ENCODE measurements around the gene THBS4.
"Not testable (repeated sequence)": the region's sequence is repeated elsewhere in the genome, so short reads cannot be mapped to it uniquely, and the experiment has no call there.

Gene THBS4

DNA sequence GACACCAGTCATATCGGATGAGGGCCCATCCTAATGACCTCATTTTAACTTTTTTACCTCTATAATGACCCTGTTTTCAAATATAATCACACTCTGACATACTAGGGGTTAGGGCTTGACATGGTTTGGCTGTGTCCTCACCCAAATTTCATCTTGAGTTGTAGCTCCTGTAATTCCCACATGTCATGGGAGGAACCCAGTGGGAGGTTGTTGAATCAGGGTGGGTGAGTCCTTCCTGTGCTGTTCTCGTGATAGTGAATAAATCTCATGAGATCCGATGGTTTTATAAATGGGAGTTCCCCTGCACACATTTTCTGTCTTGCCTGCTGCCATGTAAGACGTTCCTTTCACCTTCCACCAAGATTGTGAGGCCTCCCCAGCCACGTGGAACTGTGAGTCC lies 71.8 kb downstream of the THBS4 start:
- H3K36me3 ChIP-seq (ENCODE audit: insufficient read depth, insufficient read length, low read length) = no peaks in the 10 kb centered on the region
- peaks cover 6% of the 10 kb centered on the region for H3K4me1 ChIP-seq (ENCODE audit: insufficient read depth, insufficient read length)
- no peak overlapping the region for H3K4me3 ChIP-seq (ENCODE audit: insufficient read length, low read depth)
- H3K27me3 ChIP-seq (ENCODE audit: insufficient read depth, insufficient read length) = no peaks in the 10 kb centered on the region
- H3K9me3 ChIP-seq (ENCODE audit: insufficient read depth, low read length) = no peaks in the 10 kb centered on the region
- DNase-seq (ENCODE audit: low read depth, low spot score) = no peak
- TF ChIP-seq ZNF274 (IDR thresholded peaks at IDR 0.05; ENCODE audit: low read depth, low read length) = no peak
- no peak for TF ChIP-seq YY1 (IDR thresholded peaks at IDR 0.05; ENCODE audit: insufficient read depth, insufficient read length)
- TF ChIP-seq SUZ12 (IDR thresholded peaks at IDR 0.05; ENCODE audit: extremely low read depth, insufficient read depth, insufficient read length) = no peak
- no peak overlapping the region for H3K9ac ChIP-seq (ENCODE audit: insufficient read length, low read depth)

DNA sequence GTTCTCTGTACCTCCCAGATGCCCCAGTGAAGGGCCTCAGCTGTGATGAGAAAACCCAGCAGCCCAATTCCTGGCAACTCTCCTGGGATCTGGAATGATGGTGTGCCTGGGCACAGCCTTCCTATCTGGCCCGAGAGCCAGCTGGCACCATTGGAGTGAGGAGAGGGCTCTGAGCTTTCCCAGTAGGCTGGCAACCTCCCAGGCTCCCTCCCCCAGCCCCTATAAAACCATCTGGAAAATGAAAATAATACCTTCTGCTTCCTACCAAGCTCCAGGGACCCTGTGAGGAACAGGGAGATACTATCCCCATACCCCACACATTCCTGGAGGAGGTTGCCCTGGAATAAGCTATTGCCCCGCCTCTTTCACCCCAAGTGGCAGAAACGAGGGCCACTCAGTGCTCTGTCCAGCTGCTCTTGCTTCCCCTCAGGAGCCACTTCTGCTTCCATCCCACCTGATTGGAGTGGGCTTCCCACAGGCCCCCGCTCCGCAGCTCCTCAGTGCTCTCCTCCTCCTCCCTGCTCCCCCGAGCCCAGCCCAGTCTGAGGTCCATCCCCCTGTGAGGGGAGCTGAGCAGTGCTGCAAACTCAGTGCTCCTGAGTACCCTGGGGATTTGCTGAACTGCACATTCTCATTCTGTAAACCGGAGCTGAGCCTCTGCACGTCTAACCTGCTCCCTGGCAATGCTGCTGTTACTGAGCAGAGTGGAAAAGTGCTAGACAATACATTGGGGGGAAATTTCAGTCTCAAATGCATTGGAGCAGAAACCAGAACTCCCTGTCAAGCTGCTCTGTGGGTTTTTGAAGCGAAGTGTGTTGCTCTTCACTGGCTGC lies 74.7 kb downstream of the THBS4 start:
- TF ChIP-seq ZNF274 (IDR thresholded peaks at IDR 0.05; ENCODE audit: low read depth, low read length) (no peak), SUZ12 (IDR thresholded peaks at IDR 0.05; ENCODE audit: extremely low read depth, insufficient read depth, insufficient read length) (no peak), YY1 (IDR thresholded peaks at IDR 0.05; ENCODE audit: insufficient read depth, insufficient read length) (no peak)
- no peak for DNase-seq (ENCODE audit: low read depth, low spot score)
- peaks cover 13% of the 10 kb centered on the region; the same call in 1 of the 2 replicates for H3K9me3 ChIP-seq (ENCODE audit: insufficient read depth, low read length)
- H3K9ac ChIP-seq (ENCODE audit: insufficient read length, low read depth) = no peak overlapping the region
- peaks cover 6% of the 10 kb centered on the region for H3K4me1 ChIP-seq (ENCODE audit: insufficient read depth, insufficient read length)
- H3K36me3 ChIP-seq (ENCODE audit: insufficient read depth, insufficient read length, low read length) = no peaks in the 10 kb centered on the region
- H3K27me3 ChIP-seq (ENCODE audit: insufficient read depth, insufficient read length) = no peaks in the 10 kb centered on the region
- no peak overlapping the region for H3K4me3 ChIP-seq (ENCODE audit: insufficient read length, low read depth)

DNA sequence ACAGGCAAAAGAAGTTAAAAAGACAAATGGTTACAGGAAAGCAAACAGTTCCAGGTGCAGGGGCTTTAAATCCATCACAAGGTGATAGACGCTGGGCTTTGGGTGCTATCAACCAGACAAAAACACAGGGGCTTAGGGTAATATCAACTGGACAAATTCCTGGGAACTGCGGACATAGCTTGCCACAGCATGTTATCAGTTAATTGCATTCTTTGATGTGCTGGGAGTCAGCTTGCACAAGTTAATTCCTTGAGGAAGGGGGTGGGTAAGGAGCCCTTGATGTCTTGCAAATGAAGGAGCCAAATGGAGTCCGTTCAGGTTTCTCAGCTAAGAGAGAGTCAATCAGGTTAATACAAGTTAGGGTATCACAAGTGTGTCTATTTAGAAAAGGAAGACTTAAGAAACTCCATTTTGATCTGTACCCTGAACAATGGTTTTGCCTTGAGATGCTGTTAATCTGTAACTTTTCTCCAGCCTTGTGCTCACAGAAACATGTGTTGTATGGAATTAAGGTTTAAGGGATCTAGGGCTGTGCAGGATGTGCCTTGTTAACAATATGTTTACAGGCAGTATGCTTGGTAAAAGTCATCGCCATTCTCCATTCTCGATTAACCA lies 76.3 kb downstream of the THBS4 start:
- H3K9me3 ChIP-seq (ENCODE audit: insufficient read depth, low read length) = peaks cover 15% of the 10 kb centered on the region; the same call in 1 of the 2 replicates
- H3K4me1 ChIP-seq (ENCODE audit: insufficient read depth, insufficient read length); H3K9ac ChIP-seq (ENCODE audit: insufficient read length, low read depth); H3K4me3 ChIP-seq (ENCODE audit: insufficient read length, low read depth); H3K36me3 ChIP-seq (ENCODE audit: insufficient read depth, insufficient read length, low read length); H3K27me3 ChIP-seq (ENCODE audit: insufficient read depth, insufficient read length); DNase-seq (ENCODE audit: low read depth, low spot score): not testable (repeated sequence)

DNA sequence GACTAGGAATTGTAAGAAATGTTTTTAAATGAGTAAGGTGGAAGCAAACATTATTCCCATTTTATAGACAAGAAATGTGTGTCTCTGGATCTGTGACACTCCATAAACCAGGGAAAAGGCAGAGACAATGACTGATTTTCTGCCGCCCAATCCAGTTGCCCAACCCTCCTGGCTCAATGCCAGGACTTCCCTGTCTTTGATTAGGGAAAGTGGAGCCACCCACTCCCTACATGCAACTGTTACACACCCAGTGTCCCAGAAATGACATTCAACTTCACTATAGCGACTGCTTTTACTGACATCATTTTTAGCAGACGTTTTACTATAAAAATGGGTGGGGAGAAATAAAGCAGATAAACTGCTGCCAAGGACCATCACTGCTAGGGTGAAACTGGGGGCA lies 79.7 kb downstream of the THBS4 start:
- Histone ChIP-seq H3K9ac (ENCODE audit: insufficient read length, low read depth) (no peak overlapping the region), H3K36me3 (ENCODE audit: insufficient read depth, insufficient read length, low read length) (no peaks in the 10 kb centered on the region), H3K4me3 (ENCODE audit: insufficient read length, low read depth) (no peak overlapping the region), H3K9me3 (ENCODE audit: insufficient read depth, low read length) (peaks cover 15% of the 10 kb centered on the region; the same call in 1 of the 2 replicates), H3K4me1 (ENCODE audit: insufficient read depth, insufficient read length) (peaks cover 8% of the 10 kb centered on the region), H3K27me3 (ENCODE audit: insufficient read depth, insufficient read length) (no peaks in the 10 kb centered on the region)
- TF ChIP-seq SUZ12 (IDR thresholded peaks at IDR 0.05; ENCODE audit: extremely low read depth, insufficient read depth, insufficient read length) (no peak), YY1 (IDR thresholded peaks at IDR 0.05; ENCODE audit: insufficient read depth, insufficient read length) (no peak), ZNF274 (IDR thresholded peaks at IDR 0.05; ENCODE audit: low read depth, low read length) (no peak)
- no peak for DNase-seq (ENCODE audit: low read depth, low spot score)

DNA sequence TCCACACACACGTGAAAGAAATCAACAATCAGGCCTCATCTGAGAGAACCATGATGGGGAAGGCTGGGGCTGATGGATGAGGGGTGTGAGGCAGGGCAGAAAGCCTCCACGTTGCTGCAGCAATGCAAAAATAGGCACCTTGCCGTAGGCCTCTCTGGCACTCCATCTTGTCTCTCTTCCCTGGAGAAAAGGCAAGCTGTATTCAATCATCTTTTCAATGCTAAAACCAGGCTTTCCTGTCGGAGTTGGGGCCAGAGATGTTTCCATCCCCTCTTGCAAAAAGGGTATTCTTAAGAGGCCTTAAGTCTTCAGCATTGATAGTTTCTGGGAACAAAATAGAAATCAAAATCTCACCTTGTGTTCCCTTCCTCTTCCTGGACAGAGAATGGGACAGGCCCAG lies 80.9 kb downstream of the THBS4 start:
- Histone ChIP-seq H3K27me3 (ENCODE audit: insufficient read depth, insufficient read length) (no peaks in the 10 kb centered on the region), H3K9ac (ENCODE audit: insufficient read length, low read depth) (no peak overlapping the region), H3K9me3 (ENCODE audit: insufficient read depth, low read length) (peaks cover 15% of the 10 kb centered on the region; the same call in 1 of the 2 replicates), H3K4me1 (ENCODE audit: insufficient read depth, insufficient read length) (peaks cover 4% of the 10 kb centered on the region), H3K4me3 (ENCODE audit: insufficient read length, low read depth) (no peak overlapping the region), H3K36me3 (ENCODE audit: insufficient read depth, insufficient read length, low read length) (no peaks in the 10 kb centered on the region)
- TF ChIP-seq YY1 (IDR thresholded peaks at IDR 0.05; ENCODE audit: insufficient read depth, insufficient read length) (no peak), ZNF274 (IDR thresholded peaks at IDR 0.05; ENCODE audit: low read depth, low read length) (no peak), SUZ12 (IDR thresholded peaks at IDR 0.05; ENCODE audit: extremely low read depth, insufficient read depth, insufficient read length) (no peak)
- no peak for DNase-seq (ENCODE audit: low read depth, low spot score)

DNA sequence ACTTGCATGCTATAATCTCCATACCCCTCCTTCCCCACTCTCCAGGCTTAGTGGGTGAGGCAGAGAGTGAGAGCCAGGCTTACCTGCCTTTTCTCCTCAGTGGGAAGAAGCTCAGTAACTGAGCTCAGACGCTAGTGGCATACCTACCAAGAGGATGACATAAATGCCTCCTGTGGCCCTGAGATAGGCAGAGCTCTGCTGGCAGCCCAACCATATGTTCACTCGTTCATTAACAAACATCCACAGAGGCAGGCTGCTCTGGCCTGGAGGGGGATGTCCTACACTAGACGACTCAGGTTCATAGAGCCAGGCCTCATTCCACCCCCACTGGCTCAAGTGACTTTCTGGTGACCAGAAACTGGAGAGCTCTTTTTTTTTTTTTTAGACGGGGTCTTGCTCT lies 81.3 kb downstream of the THBS4 start:
- no peak for DNase-seq (ENCODE audit: low read depth, low spot score)
- Histone ChIP-seq H3K4me3 (ENCODE audit: insufficient read length, low read depth) (no peak overlapping the region), H3K9me3 (ENCODE audit: insufficient read depth, low read length) (peaks cover 15% of the 10 kb centered on the region; the same call in 1 of the 2 replicates), H3K9ac (ENCODE audit: insufficient read length, low read depth) (no peak overlapping the region), H3K36me3 (ENCODE audit: insufficient read depth, insufficient read length, low read length) (no peaks in the 10 kb centered on the region), H3K4me1 (ENCODE audit: insufficient read depth, insufficient read length) (peaks cover 4% of the 10 kb centered on the region), H3K27me3 (ENCODE audit: insufficient read depth, insufficient read length) (no peaks in the 10 kb centered on the region)
- TF ChIP-seq YY1 (IDR thresholded peaks at IDR 0.05; ENCODE audit: insufficient read depth, insufficient read length) (no peak), SUZ12 (IDR thresholded peaks at IDR 0.05; ENCODE audit: extremely low read depth, insufficient read depth, insufficient read length) (no peak), ZNF274 (IDR thresholded peaks at IDR 0.05; ENCODE audit: low read depth, low read length) (no peak)

DNA sequence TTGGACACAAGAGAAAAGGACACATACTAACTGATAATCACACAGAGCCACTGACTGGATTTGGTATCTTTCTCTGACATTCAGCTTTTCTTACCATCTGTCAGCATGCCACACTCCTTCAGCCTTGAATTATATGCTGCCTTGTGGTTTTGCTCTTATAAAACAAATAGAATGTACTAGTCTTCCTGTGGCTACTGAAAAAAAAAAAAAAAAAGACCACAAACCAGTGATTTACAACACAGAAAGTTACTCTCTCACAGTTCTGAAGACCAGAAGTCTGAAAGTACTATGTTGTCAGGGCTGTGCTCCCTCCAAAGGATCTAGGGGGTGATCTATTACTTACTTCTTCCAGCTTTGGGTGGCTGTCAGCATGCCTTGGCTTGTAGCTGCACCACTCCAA lies 82.3 kb downstream of the THBS4 start:
- Histone ChIP-seq H3K36me3 (ENCODE audit: insufficient read depth, insufficient read length, low read length) (no peaks in the 10 kb centered on the region), H3K4me1 (ENCODE audit: insufficient read depth, insufficient read length) (peaks cover 4% of the 10 kb centered on the region), H3K4me3 (ENCODE audit: insufficient read length, low read depth) (no peak overlapping the region), H3K9ac (ENCODE audit: insufficient read length, low read depth) (no peak overlapping the region), H3K9me3 (ENCODE audit: insufficient read depth, low read length) (peaks cover 15% of the 10 kb centered on the region; the same call in 1 of the 2 replicates), H3K27me3 (ENCODE audit: insufficient read depth, insufficient read length) (no peaks in the 10 kb centered on the region)
- DNase-seq (ENCODE audit: low read depth, low spot score) = no peak
- no peak for TF ChIP-seq YY1 (IDR thresholded peaks at IDR 0.05; ENCODE audit: insufficient read depth, insufficient read length)
- TF ChIP-seq SUZ12 (IDR thresholded peaks at IDR 0.05; ENCODE audit: extremely low read depth, insufficient read depth, insufficient read length) = no peak
- no peak for TF ChIP-seq ZNF274 (IDR thresholded peaks at IDR 0.05; ENCODE audit: low read depth, low read length)

Measured in NT2/D1 (cell line).